ENCODE measurements around the gene NCAM1. TPM values are rescaled to one million over a fixed set of nuclear protein-coding genes. Genes with fewer than 3 reads are reported as not detected.
A peak's percentile ranks its signal among the peaks of the same experiment; 100 is the strongest.
"Not testable (repeated sequence)": the region's sequence is repeated elsewhere in the genome, so short reads cannot be mapped to it uniquely, and the experiment has no call there.

NCAM1 gene
- polyA plus RNA-seq (2013, experiment 1 of 2) = 2.0 TPM
- polyA plus RNA-seq (2013, experiment 2 of 2) = 1.8 TPM

DNA sequence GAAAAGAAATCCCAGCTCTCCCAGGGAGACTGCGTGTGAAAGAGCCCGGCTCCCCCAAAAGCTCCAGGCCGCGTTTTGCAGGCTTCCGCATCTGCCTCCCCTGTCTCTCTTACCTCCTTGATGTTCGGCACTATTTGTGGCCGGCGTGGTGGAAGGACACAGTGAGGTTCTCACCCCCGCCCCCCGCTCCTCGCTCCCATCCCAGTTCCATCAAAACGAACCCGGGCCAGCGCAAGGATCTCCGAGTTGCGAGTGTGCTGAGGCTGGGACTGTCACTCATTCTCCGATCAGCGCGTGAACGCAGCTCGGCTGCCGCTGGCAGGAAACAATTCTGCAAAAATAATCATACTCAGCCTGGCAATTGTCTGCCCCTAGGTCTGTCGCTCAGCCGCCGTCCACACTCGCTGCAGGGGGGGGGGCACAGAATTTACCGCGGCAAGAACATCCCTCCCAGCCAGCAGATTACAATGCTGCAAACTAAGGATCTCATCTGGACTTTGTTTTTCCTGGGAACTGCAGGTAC lies at the start of gene NCAM1:
NCAM1 (plus strand) TSS at position 275 of the 523 bp plus-strand sequence.
- H4K5ac ChIP-seq (ENCODE audit: low read length) = no peak within 1 kb of the TSS
- H2BK15ac ChIP-seq (replicated peaks; ENCODE audit: low read depth) = no peak within 1 kb of the TSS
- H2BK120ac ChIP-seq (ENCODE audit: low read depth, low read length) = no peak within 1 kb of the TSS
- DNase-seq = peak; percentile 99
- peaks cover 6% of the 10 kb centered on the region for H3K27me3 ChIP-seq (ENCODE audit: insufficient read depth, low read length, poor library complexity)
- no CpG with 5 or more reads among the region's 28 CpGs for WGBS (ENCODE audit: extremely low coverage, insufficient coverage, low lambda C conversion rate)
- H3K9ac ChIP-seq (ENCODE audit: low read length) = peak within 1 kb of the TSS; percentile 60
- no peak within 1 kb of the TSS for H2BK5ac ChIP-seq (ENCODE audit: low read length)
- H3K23ac ChIP-seq (ENCODE audit: low read length) = no peak within 1 kb of the TSS
- peak within 1 kb of the TSS; percentile 65 for H3K4me3 ChIP-seq (ENCODE audit: low read length)
- H3K79me2 ChIP-seq (ENCODE audit: control insufficient read depth, insufficient read depth, low read length) = no peaks in the 10 kb centered on the region
- H3K4me1 ChIP-seq (ENCODE audit: control insufficient read depth, low read depth, low read length) = peaks cover 2% of the 10 kb centered on the region
- H4K8ac ChIP-seq (ENCODE audit: low read depth, low read length) = no peak within 1 kb of the TSS
- H3K79me1 ChIP-seq (ENCODE audit: low read length) = no peaks in the 10 kb centered on the region
- H3K4me2 ChIP-seq (ENCODE audit: low read length) = peak within 1 kb of the TSS; percentile 98
- no peaks in the 10 kb centered on the region for H3K36me3 ChIP-seq (ENCODE audit: control insufficient read depth, insufficient read depth, low read length)
- H3K18ac ChIP-seq (ENCODE audit: low read length) = no peak within 1 kb of the TSS
- peak within 1 kb of the TSS; percentile 76 for H3K56ac ChIP-seq (ENCODE audit: low read length)
- no peak within 1 kb of the TSS for H3K4ac ChIP-seq (ENCODE audit: low read depth, low read length)
- H2AK5ac ChIP-seq (ENCODE audit: low read length) = no peak within 1 kb of the TSS
- no peak within 1 kb of the TSS for H3K27ac ChIP-seq (ENCODE audit: low read depth, low read length)

DNA sequence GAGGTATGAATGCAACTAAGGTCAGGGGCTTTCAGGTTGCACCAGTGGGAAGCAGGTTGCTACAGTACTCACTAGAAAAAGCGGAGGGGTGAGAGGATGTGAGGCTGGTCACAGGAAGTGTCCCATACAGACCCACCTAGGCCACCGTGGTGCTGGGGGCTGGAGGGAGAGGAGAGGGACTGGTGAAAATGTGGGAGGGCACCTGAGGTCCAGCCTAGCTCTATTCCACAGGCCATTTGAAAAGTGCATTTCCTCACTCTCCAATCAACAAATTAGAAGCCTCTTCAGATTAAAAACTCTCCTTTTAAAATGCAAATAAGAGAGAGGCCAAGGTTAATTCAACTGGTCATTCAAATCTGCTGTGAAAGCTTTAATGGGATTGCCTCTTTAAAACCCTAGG lies 38.6 kb upstream of the NCAM1 start:
- Histone ChIP-seq H4K8ac (ENCODE audit: low read depth, low read length) (no peak overlapping the region), H3K4me1 (ENCODE audit: control insufficient read depth, low read depth, low read length) (peaks cover 4% of the 10 kb centered on the region), H3K56ac (ENCODE audit: low read length) (no peak overlapping the region), H4K5ac (ENCODE audit: low read length) (no peak overlapping the region), H3K18ac (ENCODE audit: low read length) (no peak overlapping the region), H3K79me2 (ENCODE audit: control insufficient read depth, insufficient read depth, low read length) (no peaks in the 10 kb centered on the region), H3K27me3 (ENCODE audit: insufficient read depth, low read length, poor library complexity) (no peaks in the 10 kb centered on the region), H2BK15ac (replicated peaks; ENCODE audit: low read depth) (no peak overlapping the region), H3K79me1 (ENCODE audit: low read length) (no peaks in the 10 kb centered on the region), H2AK5ac (ENCODE audit: low read length) (no peak overlapping the region), H3K23ac (ENCODE audit: low read length) (no peak overlapping the region), H3K4me3 (ENCODE audit: low read length) (no peak overlapping the region), H3K27ac (ENCODE audit: low read depth, low read length) (no peak overlapping the region), H2BK120ac (ENCODE audit: low read depth, low read length) (no peak overlapping the region), H3K36me3 (ENCODE audit: control insufficient read depth, insufficient read depth, low read length) (no peaks in the 10 kb centered on the region), H3K9ac (ENCODE audit: low read length) (no peak overlapping the region), H3K4me2 (ENCODE audit: low read length) (no peak overlapping the region), H2BK5ac (ENCODE audit: low read length) (no peak overlapping the region), H3K4ac (ENCODE audit: low read depth, low read length) (no peak overlapping the region)
- DNase-seq = no peak
- WGBS (ENCODE audit: extremely low coverage, insufficient coverage, low lambda C conversion rate) = no CpG with 5 or more reads among the region's 2 CpGs

DNA sequence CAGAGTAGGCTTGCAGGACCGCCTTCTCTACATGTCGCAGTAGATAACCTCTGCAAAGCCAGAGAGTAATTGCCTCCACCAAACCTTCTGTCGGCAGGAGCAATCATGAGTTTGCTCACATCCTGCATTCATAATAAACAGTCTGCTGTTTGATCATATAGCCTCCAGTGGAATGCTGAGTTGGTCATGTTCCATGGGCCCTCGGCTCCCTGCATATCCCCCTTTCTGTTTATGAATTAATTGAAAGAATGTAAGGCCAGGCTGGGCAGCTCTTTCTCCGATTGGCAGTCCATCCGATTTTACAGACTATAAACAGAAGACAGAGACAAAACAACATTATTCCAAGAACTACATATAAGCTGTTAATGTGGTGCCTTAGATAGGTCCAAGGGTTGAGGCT lies 36.4 kb upstream of the NCAM1 start:
- no CpG with 5 or more reads among the region's 6 CpGs for WGBS (ENCODE audit: extremely low coverage, insufficient coverage, low lambda C conversion rate)
- not testable (repeated sequence) for H3K9ac ChIP-seq (ENCODE audit: low read length); H3K4ac ChIP-seq (ENCODE audit: low read depth, low read length); H3K27ac ChIP-seq (ENCODE audit: low read depth, low read length); DNase-seq; H4K5ac ChIP-seq (ENCODE audit: low read length); H2BK15ac ChIP-seq (replicated peaks; ENCODE audit: low read depth); H3K27me3 ChIP-seq (ENCODE audit: insufficient read depth, low read length, poor library complexity); H3K79me2 ChIP-seq (ENCODE audit: control insufficient read depth, insufficient read depth, low read length); H3K23ac ChIP-seq (ENCODE audit: low read length); H3K79me1 ChIP-seq (ENCODE audit: low read length); H3K36me3 ChIP-seq (ENCODE audit: control insufficient read depth, insufficient read depth, low read length); H2BK120ac ChIP-seq (ENCODE audit: low read depth, low read length); H2BK5ac ChIP-seq (ENCODE audit: low read length); H2AK5ac ChIP-seq (ENCODE audit: low read length); H3K18ac ChIP-seq (ENCODE audit: low read length); H4K8ac ChIP-seq (ENCODE audit: low read depth, low read length); H3K4me1 ChIP-seq (ENCODE audit: control insufficient read depth, low read depth, low read length); H3K4me3 ChIP-seq (ENCODE audit: low read length); H3K4me2 ChIP-seq (ENCODE audit: low read length); H3K56ac ChIP-seq (ENCODE audit: low read length)

DNA sequence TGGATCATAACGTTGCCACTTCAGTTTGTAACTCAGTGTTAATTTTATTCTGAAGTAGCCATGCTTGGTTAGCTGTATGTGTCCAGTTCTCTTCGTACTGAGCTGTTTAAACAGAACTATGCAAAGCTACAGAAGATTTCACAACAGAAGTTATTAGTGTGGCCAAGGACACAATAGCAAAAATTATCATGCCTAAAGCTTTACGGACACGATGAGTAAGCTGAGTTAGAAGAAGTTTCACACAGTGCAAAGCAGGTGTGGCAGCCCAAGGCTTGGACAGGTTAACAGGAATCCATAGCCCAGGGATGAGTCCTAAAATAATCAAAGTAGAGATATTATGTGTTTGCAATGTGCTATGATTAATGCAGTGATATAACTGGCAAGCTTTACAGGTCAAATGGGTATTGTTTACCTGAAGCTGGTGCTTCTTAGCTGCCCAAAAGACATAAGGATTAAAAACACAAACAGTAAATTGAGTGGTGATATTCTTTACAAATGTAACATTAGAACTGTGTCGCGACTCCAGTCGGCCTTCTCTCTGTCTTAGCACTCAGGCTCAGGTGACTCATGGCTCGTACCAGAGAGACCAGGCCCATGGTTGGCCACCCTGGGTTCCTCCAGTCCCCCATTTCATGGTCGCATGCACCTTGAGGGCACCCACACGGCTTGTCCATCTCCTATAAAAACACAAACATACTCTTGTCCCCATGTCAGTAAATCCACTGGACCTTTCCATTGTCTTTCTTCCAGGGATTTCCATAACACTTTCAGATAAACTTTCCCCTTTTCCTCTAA lies 35.5 kb upstream of the NCAM1 start:
- no peaks in the 10 kb centered on the region for H3K36me3 ChIP-seq (ENCODE audit: control insufficient read depth, insufficient read depth, low read length)
- H3K4ac ChIP-seq (ENCODE audit: low read depth, low read length) = no peak overlapping the region
- no peak overlapping the region for H2AK5ac ChIP-seq (ENCODE audit: low read length)
- H3K4me2 ChIP-seq (ENCODE audit: low read length) = no peak overlapping the region
- H3K18ac ChIP-seq (ENCODE audit: low read length) = no peak overlapping the region
- no peak overlapping the region for H4K5ac ChIP-seq (ENCODE audit: low read length)
- H3K56ac ChIP-seq (ENCODE audit: low read length) = no peak overlapping the region
- H3K9ac ChIP-seq (ENCODE audit: low read length) = no peak overlapping the region
- no peaks in the 10 kb centered on the region for H3K79me2 ChIP-seq (ENCODE audit: control insufficient read depth, insufficient read depth, low read length)
- no peak overlapping the region for H3K23ac ChIP-seq (ENCODE audit: low read length)
- H3K27me3 ChIP-seq (ENCODE audit: insufficient read depth, low read length, poor library complexity) = no peaks in the 10 kb centered on the region
- no peak overlapping the region for H2BK120ac ChIP-seq (ENCODE audit: low read depth, low read length)
- no peak for DNase-seq
- no peak overlapping the region for H2BK5ac ChIP-seq (ENCODE audit: low read length)
- WGBS (ENCODE audit: extremely low coverage, insufficient coverage, low lambda C conversion rate) = no CpG with 5 or more reads among the region's 10 CpGs
- no peak overlapping the region for H3K4me3 ChIP-seq (ENCODE audit: low read length)
- H3K4me1 ChIP-seq (ENCODE audit: control insufficient read depth, low read depth, low read length) = peaks cover 4% of the 10 kb centered on the region
- no peak overlapping the region for H4K8ac ChIP-seq (ENCODE audit: low read depth, low read length)
- H3K27ac ChIP-seq (ENCODE audit: low read depth, low read length) = no peak overlapping the region
- H3K79me1 ChIP-seq (ENCODE audit: low read length) = no peaks in the 10 kb centered on the region
- no peak overlapping the region for H2BK15ac ChIP-seq (replicated peaks; ENCODE audit: low read depth)

DNA sequence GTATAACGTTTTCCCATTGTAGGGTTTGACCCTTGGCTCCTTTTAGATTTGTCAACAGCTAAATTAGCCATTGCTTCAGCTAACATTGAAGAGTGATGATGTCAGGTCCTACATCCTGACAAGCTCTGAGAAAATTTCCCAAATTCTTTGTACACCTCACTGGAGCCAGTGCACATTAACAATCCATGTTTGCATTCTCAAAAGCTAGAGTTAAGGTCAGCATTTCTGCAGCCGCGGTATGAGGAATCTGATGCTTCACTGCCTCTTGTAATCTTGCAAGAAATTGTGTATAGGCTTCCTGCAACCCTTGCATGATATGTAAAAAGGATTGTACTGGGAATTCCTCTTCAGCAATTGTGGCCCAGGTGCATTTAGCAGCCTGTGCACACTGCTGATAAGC lies 33.1 kb upstream of the NCAM1 start:
- no peak overlapping the region for H2BK5ac ChIP-seq (ENCODE audit: low read length)

More for the DNA sequence above, 33.1 kb upstream of the NCAM1 start:
- H4K5ac ChIP-seq (ENCODE audit: low read length) = no peak overlapping the region
- H3K79me2 ChIP-seq (ENCODE audit: control insufficient read depth, insufficient read depth, low read length) = no peaks in the 10 kb centered on the region
- WGBS (ENCODE audit: extremely low coverage, insufficient coverage, low lambda C conversion rate) = no CpG with 5 or more reads among the region's 3 CpGs
- no peak overlapping the region for H3K4me3 ChIP-seq (ENCODE audit: low read length)
- H3K4me1 ChIP-seq (ENCODE audit: control insufficient read depth, low read depth, low read length) = no peaks in the 10 kb centered on the region
- no peak overlapping the region for H2BK120ac ChIP-seq (ENCODE audit: low read depth, low read length)
- H3K36me3 ChIP-seq (ENCODE audit: control insufficient read depth, insufficient read depth, low read length) = no peaks in the 10 kb centered on the region
- H3K79me1 ChIP-seq (ENCODE audit: low read length) = no peaks in the 10 kb centered on the region
- no peaks in the 10 kb centered on the region for H3K27me3 ChIP-seq (ENCODE audit: insufficient read depth, low read length, poor library complexity)
- H3K27ac ChIP-seq (ENCODE audit: low read depth, low read length) = no peak overlapping the region
- H3K4me2 ChIP-seq (ENCODE audit: low read length) = no peak overlapping the region
- no peak overlapping the region for H3K18ac ChIP-seq (ENCODE audit: low read length)
- no peak overlapping the region for H3K9ac ChIP-seq (ENCODE audit: low read length)
- no peak overlapping the region for H4K8ac ChIP-seq (ENCODE audit: low read depth, low read length)
- no peak overlapping the region for H2AK5ac ChIP-seq (ENCODE audit: low read length)
- no peak for DNase-seq
- H3K56ac ChIP-seq (ENCODE audit: low read length) = no peak overlapping the region
- no peak overlapping the region for H3K4ac ChIP-seq (ENCODE audit: low read depth, low read length)
- H2BK15ac ChIP-seq (replicated peaks; ENCODE audit: low read depth) = no peak overlapping the region
- no peak overlapping the region for H3K23ac ChIP-seq (ENCODE audit: low read length)

All from mesendoderm (in vitro differentiated cells).